ENCODE measurements around the gene ACO2. TPM values are rescaled to one million over a fixed set of nuclear protein-coding genes. Genes with fewer than 3 reads are reported as not detected.

ACO2 gene
- total RNA-seq, 1 experiment from 2014 or later = 127 TPM

- Histone ChIP-seq H3K4me3 (ENCODE audit: low read depth, low read length, poor library complexity, severe bottlenecking) (no peak overlapping the region), H3K4me1 (ENCODE audit: insufficient read depth, low read length, poor library complexity, severe bottlenecking) (peaks cover 7% of the 10 kb centered on the region), H3K27ac (ENCODE audit: low read depth, low read length, poor library complexity, severe bottlenecking) (no peak overlapping the region), H3K27me3 (replicated peaks; ENCODE audit: insufficient read depth, low read depth, low read length, poor library complexity) (no peaks in the 10 kb centered on the region), H3K9me3 (ENCODE audit: low read depth, low read length, poor library complexity, severe bottlenecking) (no peaks in the 10 kb centered on the region), H3K36me3 (ENCODE audit: insufficient read depth, low read length, poor library complexity, severe bottlenecking) (peaks cover 3% of the 10 kb centered on the region)
- ChIA-PET POLR2A (ENCODE audit: low non-redundant PET) (no interaction called here), CTCF (no interaction called here)
- no peak for DNase-seq (ENCODE audit: low spot score)
- intact Hi-C loops (cut with micrococcal nuclease; ENCODE audit: unreplicated experiment) = no loop called here
- no TSS peak for BruUV-seq (replicated peaks)
- TF ChIP-seq CTCF (conservative IDR thresholded peaks at IDR 0.05; ENCODE audit: low read depth, low read length) = no peak
Measured at GRCh38 chr22:41485033-41485432, 16.1 kb downstream of the ACO2 start.

- H3K27me3 ChIP-seq (replicated peaks; ENCODE audit: insufficient read depth, low read depth, low read length, poor library complexity) = no peaks in the 10 kb centered on the region
- ChIA-PET CTCF (interaction anchor here (0.6 kb wide), 1 partner anchor 9 kb away, joined by 3 read pairs; no protein-coding TSS in a partner anchor), POLR2A (ENCODE audit: low non-redundant PET) (no interaction called here)
- DNase-seq (ENCODE audit: low spot score) = no peak
- peaks cover 3% of the 10 kb centered on the region for H3K36me3 ChIP-seq (ENCODE audit: insufficient read depth, low read length, poor library complexity, severe bottlenecking)
- BruUV-seq (replicated peaks) = no TSS peak
- TF ChIP-seq CTCF (conservative IDR thresholded peaks at IDR 0.05; ENCODE audit: low read depth, low read length) (no peak), EZH2 (IDR thresholded peaks at IDR 0.05; ENCODE audit: borderline replicate concordance, low read depth, low read length, poor library complexity, severe bottlenecking) (no peak)
- no peak overlapping the region for H3K4me3 ChIP-seq (ENCODE audit: low read depth, low read length, poor library complexity, severe bottlenecking)
- H3K4me1 ChIP-seq (ENCODE audit: insufficient read depth, low read length, poor library complexity, severe bottlenecking) = peaks cover 21% of the 10 kb centered on the region
- H3K9me3 ChIP-seq (ENCODE audit: low read depth, low read length, poor library complexity, severe bottlenecking) = no peaks in the 10 kb centered on the region
- H3K27ac ChIP-seq (ENCODE audit: low read depth, low read length, poor library complexity, severe bottlenecking) = no peak overlapping the region
- intact Hi-C loops (cut with micrococcal nuclease; ENCODE audit: unreplicated experiment) = no loop called here
Measured at GRCh38 chr22:41487037-41487935, 18.4 kb downstream of the ACO2 start.

GRCh38 chr22:41488076-41488475, 19.2 kb downstream of the ACO2 start:
- no TSS peak for BruUV-seq (replicated peaks)
- Histone ChIP-seq H3K4me3 (ENCODE audit: low read depth, low read length, poor library complexity, severe bottlenecking) (no peak overlapping the region), H3K9me3 (ENCODE audit: low read depth, low read length, poor library complexity, severe bottlenecking) (no peaks in the 10 kb centered on the region), H3K36me3 (ENCODE audit: insufficient read depth, low read length, poor library complexity, severe bottlenecking) (peaks cover 3% of the 10 kb centered on the region), H3K27ac (ENCODE audit: low read depth, low read length, poor library complexity, severe bottlenecking) (no peak overlapping the region), H3K27me3 (replicated peaks; ENCODE audit: insufficient read depth, low read depth, low read length, poor library complexity) (no peaks in the 10 kb centered on the region), H3K4me1 (ENCODE audit: insufficient read depth, low read length, poor library complexity, severe bottlenecking) (peaks cover 21% of the 10 kb centered on the region)
- no peak for TF ChIP-seq EZH2 (IDR thresholded peaks at IDR 0.05; ENCODE audit: borderline replicate concordance, low read depth, low read length, poor library complexity, severe bottlenecking)
- no peak for TF ChIP-seq CTCF (conservative IDR thresholded peaks at IDR 0.05; ENCODE audit: low read depth, low read length)
- ChIA-PET CTCF (no interaction called here), POLR2A (ENCODE audit: low non-redundant PET) (no interaction called here)
- no peak for DNase-seq (ENCODE audit: low spot score)
- intact Hi-C loops (cut with micrococcal nuclease; ENCODE audit: unreplicated experiment) = no loop called here
